HG03342 (cell line): ENCODE results near the gene TP53RK.

ENCODE experiments used
- ATAC-seq: cut with Tn5 transposase; IDR thresholded peaks from one replicate; pipeline ENCODE4 v1.9.1; 2021; ENCODE audit warnings: mild to moderate bottlenecking, moderate library complexity; ENCODE audit not compliant: unreplicated experiment

TP53RK gene

DNA sequence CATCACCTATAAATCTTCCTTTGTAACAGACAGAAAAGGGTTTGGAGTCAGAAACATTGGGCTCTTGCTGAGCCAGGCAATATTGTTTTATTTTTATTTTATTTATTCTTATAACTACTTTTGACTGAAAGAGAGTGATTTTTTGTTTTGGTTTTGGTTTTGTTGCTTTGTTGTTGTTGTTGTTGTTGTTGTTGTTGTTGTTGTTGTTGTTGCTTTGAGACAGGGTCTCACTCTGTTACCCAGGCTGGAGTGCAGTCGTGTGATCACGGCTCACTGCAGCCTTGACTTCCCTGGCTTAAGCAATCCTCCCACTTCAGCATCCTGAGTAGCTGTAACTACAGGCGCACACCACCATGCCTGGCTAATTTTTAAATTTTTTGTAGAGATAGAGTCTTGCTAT, 22.9 kb downstream of the TP53RK start:
- ATAC-seq = no peak

DNA sequence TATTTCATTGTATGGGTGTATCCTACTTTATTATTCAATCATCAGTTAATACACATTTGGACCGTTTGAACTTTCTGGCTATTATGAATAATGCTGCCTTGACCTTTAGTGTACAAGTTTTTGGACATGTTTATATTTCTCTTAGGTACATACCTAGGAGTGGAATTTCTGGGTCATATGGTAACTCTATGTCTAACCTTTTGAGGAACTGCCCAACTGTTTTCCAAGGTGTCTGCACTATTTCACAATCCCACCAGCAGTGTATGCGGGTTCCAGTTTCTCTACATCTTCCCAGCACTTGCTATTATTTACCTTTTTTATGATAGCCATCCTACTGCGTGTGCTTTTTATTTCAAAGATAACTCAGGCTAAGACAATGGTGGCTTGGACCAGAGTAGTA, 23.6 kb downstream of the TP53RK start:
- ATAC-seq = no peak

GRCh38 chr20:46663531-46663930, 25.7 kb downstream of the TP53RK start:
- ATAC-seq = no peak

DNA sequence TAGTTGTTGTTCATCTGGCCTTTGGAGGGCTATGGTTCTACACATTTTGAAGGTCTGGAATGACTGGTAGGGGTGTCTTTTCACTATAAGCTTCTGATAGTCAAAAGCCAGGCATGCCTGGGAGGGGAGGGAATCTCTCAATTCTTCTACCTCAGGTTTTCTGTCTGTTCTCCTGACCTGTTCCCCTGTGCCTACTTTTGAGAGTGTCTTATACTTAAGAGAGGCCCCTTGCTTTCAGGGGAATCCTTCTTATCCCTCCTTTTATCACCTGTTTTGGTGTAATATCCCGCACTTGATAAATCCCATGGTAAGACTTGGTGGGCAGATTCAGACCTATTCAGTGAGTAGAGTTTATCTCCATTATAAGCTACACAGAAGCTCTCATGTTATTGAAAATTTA, 27.6 kb downstream of the TP53RK start:
- ATAC-seq = no peak

- no peak for ATAC-seq
These were observed 28.8 kb downstream of the TP53RK start for GRCh38 chr20:46660487-46660886.

- ATAC-seq = no peak
These were observed 31.6 kb downstream of the TP53RK start for GRCh38 chr20:46657618-46658017.

DNA sequence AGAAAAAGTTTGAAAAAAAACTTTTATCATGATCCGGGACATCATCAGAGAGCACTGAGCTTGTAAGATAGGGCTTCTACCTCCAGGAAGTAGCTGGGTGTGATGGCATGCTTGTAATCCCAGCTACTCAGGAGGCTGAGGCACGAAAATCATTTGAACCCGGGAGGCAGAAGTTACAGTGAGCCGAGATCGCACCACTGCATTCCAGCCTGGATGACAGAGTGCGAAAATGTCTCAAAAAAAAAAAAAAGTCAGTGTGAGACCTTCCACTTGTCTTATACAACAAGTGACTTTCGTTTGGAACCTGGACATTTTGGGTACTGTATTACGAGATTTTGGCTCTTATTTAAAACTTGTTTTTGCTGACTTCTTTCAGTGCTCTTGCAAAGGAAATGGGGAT, 32.1 kb downstream of the TP53RK start:
- ATAC-seq = no peak

- ATAC-seq = no peak
These were observed 36.5 kb downstream of the TP53RK start for GRCh38 chr20:46652699-46653098.

GRCh38 chr20:46651091-46651962, 37.9 kb downstream of the TP53RK start, which contains the start of gene SLC13A3:
Gene SLC13A3 (minus strand): TSS chr20:46651459. CDS start chr20:46651421, 38 bp downstream.
- no peak for ATAC-seq

- no peak for ATAC-seq
These were observed 38.6 kb downstream of the TP53RK start for GRCh38 chr20:46650575-46651090.

DNA sequence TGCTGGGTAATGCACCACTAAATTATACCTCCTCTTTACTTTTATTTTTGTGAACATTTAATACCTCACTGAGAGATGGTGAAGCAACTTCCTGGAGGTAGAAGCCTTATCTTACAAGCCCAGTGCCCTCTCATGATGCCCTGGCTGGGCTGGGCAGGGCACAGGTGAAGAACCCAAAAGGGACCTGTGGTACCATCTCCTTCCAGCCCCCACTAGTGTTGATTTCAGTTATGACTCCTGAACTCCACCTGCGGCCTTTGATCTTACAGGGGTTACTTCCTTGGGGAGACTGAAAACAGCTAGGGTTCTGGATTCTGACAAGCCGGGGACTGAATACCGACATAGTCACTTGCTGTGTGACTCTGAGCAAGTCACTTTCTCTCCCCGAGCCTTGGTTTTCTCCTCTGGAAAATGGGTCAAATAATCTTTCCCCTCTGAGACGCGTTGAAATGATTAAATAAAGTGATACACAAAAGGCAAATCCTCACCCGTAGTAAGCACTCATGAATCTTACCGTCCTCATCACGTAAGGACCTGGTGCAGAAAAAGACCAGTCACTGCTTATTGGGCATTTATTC, 39.2 kb downstream of the TP53RK start:
- ATAC-seq = no peak

GRCh38 chr20:46649650-46649949, 39.6 kb downstream of the TP53RK start:
- no peak for ATAC-seq

GRCh38 chr20:46648903-46649649, 40.2 kb downstream of the TP53RK start:
- ATAC-seq = no peak

GRCh38 chr20:46647469-46647868, 41.8 kb downstream of the TP53RK start:
- ATAC-seq = no peak

DNA sequence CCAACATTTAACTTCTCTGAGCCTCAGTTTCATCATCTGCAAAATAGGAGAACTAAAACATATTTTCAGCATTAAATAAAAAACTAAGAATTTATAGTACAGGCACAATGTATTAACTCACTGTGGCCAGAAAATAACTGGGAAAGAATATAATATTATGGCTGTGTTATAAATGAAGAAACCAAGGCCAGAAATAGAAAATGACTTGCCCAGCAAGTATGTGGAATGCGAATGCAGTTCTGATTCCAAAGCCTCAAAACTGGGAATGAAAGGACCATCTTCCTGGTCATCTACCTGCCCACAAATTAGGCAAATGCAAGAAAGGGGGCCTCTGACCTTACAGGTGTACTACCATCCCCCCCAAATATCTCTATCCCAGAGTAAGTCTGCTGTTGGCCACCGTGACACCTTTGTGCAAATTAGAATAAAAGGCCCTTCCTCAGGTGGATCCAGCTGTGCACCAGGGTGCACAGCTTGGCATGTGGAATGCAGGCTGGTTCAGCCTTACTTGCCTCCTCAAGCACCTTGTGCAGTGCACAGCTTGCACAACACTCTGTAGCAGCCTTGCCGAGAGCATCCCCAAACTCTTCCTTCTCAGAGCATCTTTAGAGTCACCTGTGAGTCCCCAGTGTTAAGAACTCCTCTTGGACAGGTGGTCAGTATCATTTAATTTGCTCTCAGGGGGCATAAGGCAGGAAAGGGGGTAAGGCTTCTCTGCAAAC, 42.4 kb downstream of the TP53RK start:
- ATAC-seq = no peak

- ATAC-seq = no peak
These were observed 43.1 kb downstream of the TP53RK start for GRCh38 chr20:46646122-46646521.

GRCh38 chr20:46644733-46645132, 44.5 kb downstream of the TP53RK start:
- ATAC-seq = no peak

DNA sequence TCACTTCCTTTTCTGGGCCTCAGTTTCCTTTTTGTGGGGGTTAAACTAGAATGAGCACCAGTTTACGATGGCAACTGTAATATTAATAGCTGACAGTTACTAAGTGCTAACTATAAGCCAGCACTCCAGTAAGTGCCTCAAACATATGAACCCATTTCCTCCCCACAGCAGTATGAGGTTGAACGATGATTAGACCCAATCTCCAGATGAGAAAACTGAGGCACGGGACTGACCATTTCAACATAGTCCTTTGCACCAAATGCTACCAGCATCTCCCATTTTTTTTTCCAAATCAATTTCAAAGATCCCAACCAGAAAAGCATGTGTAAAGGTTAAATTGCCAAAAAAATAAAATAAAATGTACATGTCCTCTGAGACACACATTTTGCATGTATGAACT, 45.1 kb downstream of the TP53RK start:
- ATAC-seq = no peak

DNA sequence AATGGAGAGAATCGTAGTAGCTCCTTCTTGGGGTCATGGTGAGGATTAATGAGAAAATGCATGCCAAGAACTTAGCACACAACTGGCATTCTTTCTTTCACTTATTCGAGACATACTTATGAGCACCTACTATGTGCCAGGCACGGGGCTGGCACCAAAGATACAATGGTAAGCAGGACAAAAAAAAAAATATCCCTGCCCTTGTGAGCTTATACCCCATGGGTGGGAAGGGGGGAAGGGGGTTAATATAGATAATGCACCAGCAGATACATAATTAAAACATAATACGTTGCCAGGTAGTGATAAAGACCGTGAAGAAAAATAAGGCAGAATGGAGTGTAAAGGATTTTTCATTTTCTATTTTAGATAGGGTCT, 46.3 kb downstream of the TP53RK start:
- no peak for ATAC-seq

- ATAC-seq = no peak
These were observed 46.8 kb downstream of the TP53RK start for GRCh38 chr20:46642265-46642968.
